Smooth muscle cell (in vitro differentiated cells): Measurements from ENCODE around the gene TMEM120A. TPM values are rescaled to one million over a fixed set of nuclear protein-coding genes. Genes with fewer than 3 reads are reported as not detected.

Experiments
- DNase-seq: peaks from one replicate; lab custom pipeline; 2025; ENCODE audit not compliant: unreplicated experiment; lab: John Stamatoyannopoulos, UW
- H2AFZ ChIP-seq: fragments of 200-600 bp; sonication (generic); 2 replicates; pipeline ENCODE4 v1.6.0; 2016; ENCODE audit warnings: antibody characterized with exemption, low read depth, mild to moderate bottlenecking
- H3F3A ChIP-seq: fragments of 200-600 bp; sonication (generic); 2 replicates; pipeline ENCODE4 v1.6.0; 2017; ENCODE audit warnings: antibody characterized with exemption, low read depth
- H3K27ac ChIP-seq: fragments of 200-600 bp; sonication (generic); 2 replicates; pipeline ENCODE4 v1.5.1; 2016; ENCODE audit warnings: low read depth, mild to moderate bottlenecking
- H3K27me3 ChIP-seq: fragments of 200-600 bp; sonication (generic); 2 replicates; pipeline ENCODE4 v1.6.1; 2016; ENCODE audit warnings: low read depth, mild to moderate bottlenecking
- H3K36me3 ChIP-seq: fragments of 200-600 bp; sonication (generic); 2 replicates; pipeline ENCODE4 v1.5.1; 2016; ENCODE audit warnings: low read depth
- H3K4me1 ChIP-seq: fragments of 200-600 bp; sonication (generic); 2 replicates; pipeline ENCODE4 v1.5.1; 2016; ENCODE audit warnings: low read depth
- H3K4me2 ChIP-seq: fragments of 200-600 bp; sonication (generic); 2 replicates; pipeline ENCODE4 v1.6.0; 2016; ENCODE audit warnings: mild to moderate bottlenecking
- H3K4me3 ChIP-seq: fragments of 200-600 bp; sonication (generic); 2 replicates; pipeline ENCODE4 v1.5.1; 2016; ENCODE audit warnings: mild to moderate bottlenecking
- H3K79me2 ChIP-seq: fragments of 200-600 bp; sonication (generic); 2 replicates; pipeline ENCODE4 v1.6.0; 2016; ENCODE audit warnings: low read depth, mild to moderate bottlenecking
- H3K9ac ChIP-seq: fragments of 200-600 bp; sonication (generic); 2 replicates; pipeline ENCODE4 v1.6.0; 2016; ENCODE audit warnings: low read depth
- H3K9me3 ChIP-seq: fragments of 200-600 bp; sonication (generic); replicated peaks from 2 replicates; pipeline ENCODE4 v1.5.1; 2016; ENCODE audit warnings: low read depth
- H4K20me1 ChIP-seq: fragments of 200-600 bp; sonication (generic); 2 replicates; pipeline ENCODE4 v1.6.0; 2016; ENCODE audit warnings: low read depth
- CTCF ChIP-seq: fragments of 200-600 bp; sonication (generic); IDR thresholded peaks from 2 replicates; pipeline ENCODE4 v1.5.1; 2017; ENCODE audit warnings: borderline replicate concordance, mild to moderate bottlenecking, antibody characterized with exemption; ENCODE audit not compliant: insufficient read depth, poor library complexity, severe bottlenecking
- WGBS: methylation state at CpG from one replicate; pipeline ENCODE4 v1.1.7; 2016; ENCODE audit warnings: low lambda C conversion rate; 5-methylcytosine and 5-hydroxymethylcytosine counted together
- polyA plus RNA-seq: library from polyadenylated mRNA; unstranded; fragments of >200 nt; fragmentation: Nextera tagmentation; extraction: Ambion mirVana; gene quantifications from 2 replicates; pipeline ENCODE4 v1.2.1, GENCODE V29; 2016
- total RNA-seq: library from RNA; depleted of rRNA; stranded (reverse); fragments of >200 nt; gene quantifications from 2 replicates; pipeline ENCODE4 v1.2.3, GENCODE V29; 2014

The TMEM120A gene
- total and polyA plus RNA-seq, 2 experiments from 2014 or later = 20.3 to 37.2 TPM

GRCh38 chr7:75981203-75981452 is 13.3 kb downstream of the TMEM120A start:
- DNase-seq = no peak
- no peak overlapping the region for H3K4me3 ChIP-seq
- 96% methylated on average over 9 of the region's 12 CpGs for WGBS

GRCh38 chr7:75980430-75981202 is 13.8 kb downstream of the TMEM120A start:
- WGBS = 94% methylated on average over 28 of the region's 29 CpGs
- Histone ChIP-seq H3K9me3 (no peaks in the 10 kb centered on the region), H4K20me1 (no peaks in the 10 kb centered on the region), H2AFZ (no peak overlapping the region), H3K27me3 (no peaks in the 10 kb centered on the region), H3K4me1 (no peaks in the 10 kb centered on the region), H3K36me3 (no peaks in the 10 kb centered on the region), H3K4me3 (no peak overlapping the region), H3K4me2 (no peak overlapping the region), H3K9ac (no peak overlapping the region), H3K79me2 (no peaks in the 10 kb centered on the region), H3F3A (no peaks in the 10 kb centered on the region), H3K27ac (no peak overlapping the region)
- no peak for DNase-seq
- no peak for TF ChIP-seq CTCF

More at GRCh38 chr7:75981203-75981452, 13.3 kb downstream of the TMEM120A start:
- Histone ChIP-seq H3K4me1 (no peaks in the 10 kb centered on the region), H3K79me2 (no peaks in the 10 kb centered on the region), H3K36me3 (no peaks in the 10 kb centered on the region), H4K20me1 (no peaks in the 10 kb centered on the region), H3K4me2 (no peak overlapping the region), H2AFZ (no peak overlapping the region), H3K9ac (no peak overlapping the region), H3K27ac (no peak overlapping the region), H3K27me3 (no peaks in the 10 kb centered on the region), H3F3A (no peaks in the 10 kb centered on the region), H3K9me3 (no peaks in the 10 kb centered on the region)
- no peak for TF ChIP-seq CTCF

- Histone ChIP-seq H3K9me3 (no peaks in the 10 kb centered on the region), H3K4me3 (no peak overlapping the region), H3K36me3 (no peaks in the 10 kb centered on the region), H3K27ac (no peak overlapping the region), H3F3A (no peaks in the 10 kb centered on the region), H2AFZ (no peak overlapping the region), H4K20me1 (no peaks in the 10 kb centered on the region), H3K9ac (no peak overlapping the region), H3K4me1 (no peaks in the 10 kb centered on the region), H3K4me2 (no peak overlapping the region), H3K79me2 (no peaks in the 10 kb centered on the region), H3K27me3 (no peaks in the 10 kb centered on the region)
- DNase-seq = no peak
- no peak for TF ChIP-seq CTCF
- 96% methylated on average over 22 of the region's 22 CpGs for WGBS
These were observed 14.5 kb downstream of the TMEM120A start for GRCh38 chr7:75979759-75980429.
